Measurements from ENCODE around the gene HS3ST2. TPM values are rescaled to one million over a fixed set of nuclear protein-coding genes. Genes with fewer than 3 reads are reported as not detected.

The HS3ST2 gene
- total and polyA plus RNA-seq, 2 of the 8 experiments (the other 6 are each of a cell fraction or from before 2014, with no cell fraction given) = 1.7 to 3.7 TPM

DNA sequence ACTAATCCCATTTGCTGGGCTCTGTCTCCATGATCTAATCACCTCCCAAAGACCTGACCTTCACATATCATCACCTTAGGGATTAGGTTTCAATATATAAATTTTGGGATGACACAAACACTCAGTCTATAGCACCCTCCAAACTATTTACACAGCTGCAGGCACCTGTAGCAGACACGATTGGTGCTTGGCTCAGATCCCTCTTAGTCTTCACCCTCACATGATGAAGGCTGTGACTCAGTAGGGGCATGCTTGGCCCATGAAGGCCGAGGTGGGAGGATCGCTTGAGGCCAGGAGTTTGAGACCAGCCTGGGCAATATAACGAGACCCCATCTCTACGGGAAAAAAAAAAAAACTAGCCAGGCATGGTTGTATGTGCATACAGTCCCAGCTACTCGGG lies 73.5 kb downstream of the HS3ST2 start:
- no peaks in the 10 kb centered on the region for H3K9me3 ChIP-seq (ENCODE audit: insufficient read depth in 2 of 2, low read depth in 1 of 2, low read length in 1 of 2)
- H3K9ac ChIP-seq (replicated peaks in 1 of 4; ENCODE audit: extremely low read depth in 1 of 4, low read depth in 3 of 4, low read length in 3 of 4) = no peak overlapping the region
- no peak overlapping the region for H3K18ac ChIP-seq (ENCODE audit: extremely low read depth, low read length)
- POLR2A ChIA-PET (ENCODE audit: partially characterized antibody) = no interaction called here
- H2BK120ac ChIP-seq (replicated peaks; ENCODE audit: low read depth, low read length) = no peak overlapping the region
- H3K27me3 ChIP-seq (replicated peaks in 1 of 4; ENCODE audit: control insufficient read depth in 3 of 4, extremely low read depth in 1 of 4, insufficient read depth in 3 of 4, low read length in 3 of 4) = no peaks in the 10 kb centered on the region
- H2BK12ac ChIP-seq (ENCODE audit: low read depth, low read length) = no peak overlapping the region
- H3K4me1 ChIP-seq (replicated peaks in 1 of 4; ENCODE audit: control insufficient read depth in 3 of 4, insufficient read depth in 4 of 4, low read length in 3 of 4) = peaks cover 0 to 2% (median 0%) of the 10 kb centered on the region in 4 experiments; a peak in 3 of 7 replicates
- H3K4me3 ChIP-seq (ENCODE audit: extremely low read depth in 1 of 4, insufficient read depth in 2 of 4, low read depth in 3 of 4, low read length in 4 of 4) = no peak overlapping the region
- no peak overlapping the region for H3K27ac ChIP-seq (ENCODE audit: low read depth, low read length)
- no peak overlapping the region for H3K23ac ChIP-seq (ENCODE audit: insufficient read length)
- no peak overlapping the region for H4K8ac ChIP-seq (ENCODE audit: extremely low read depth, insufficient read depth, low read length)
- no peak overlapping the region for H3K4ac ChIP-seq (replicated peaks; ENCODE audit: insufficient read length, low read depth, low read length)
- no peak for DNase-seq (ENCODE audit: low read depth in 1 of 2, low spot score in 2 of 2)
- no peak overlapping the region for H2BK15ac ChIP-seq (ENCODE audit: low read length)
- H3K79me1 ChIP-seq (ENCODE audit: low read depth, low read length) = no peaks in the 10 kb centered on the region
- H3K79me2 ChIP-seq (ENCODE audit: control insufficient read depth in 1 of 2, insufficient read depth in 2 of 2, low read length in 2 of 2) = no peaks in the 10 kb centered on the region
- H2AK5ac ChIP-seq (ENCODE audit: low read depth, low read length) = no peak overlapping the region
- no peak overlapping the region for H2AFZ ChIP-seq (ENCODE audit: low read length)
- H3K36me3 ChIP-seq (ENCODE audit: control insufficient read depth in 2 of 4, insufficient read depth in 4 of 4, low read length in 3 of 4) = no peaks in the 10 kb centered on the region
- no peak overlapping the region for H4K5ac ChIP-seq (ENCODE audit: insufficient read length, low read depth, low read length)
- no peak for FAIRE-seq
- no peak overlapping the region for H4K91ac ChIP-seq (replicated peaks; ENCODE audit: insufficient read length, low read length)
- no peak overlapping the region for H2BK20ac ChIP-seq (ENCODE audit: low read length)
- H2BK5ac ChIP-seq (ENCODE audit: low read depth, low read length) = no peak overlapping the region
- CTCF ChIA-PET (ENCODE audit: partially characterized antibody) = interaction anchor here (1.5 kb wide), 1 partner anchor 12 kb away, joined by 6 read pairs; no protein-coding TSS in a partner anchor
- no peaks in the 10 kb centered on the region for H3K23me2 ChIP-seq (ENCODE audit: low read depth, low read length)
- 86% methylated on average over 5 of the region's 6 CpGs; no CpG with 5 or more reads in 1 of the 2 experiments for WGBS, 2 experiments (ENCODE audit: extremely low coverage in 1 of 2, insufficient coverage in 1 of 2, insufficient read length in 1 of 2, insufficient replicate concordance in 2 of 2, low coverage in 1 of 2, low lambda C conversion rate in 2 of 2, missing lambda C conversion rate in 1 of 2)
- H3K4me2 ChIP-seq (ENCODE audit: insufficient read depth in 1 of 2, low read depth in 2 of 2, low read length in 2 of 2) = no peak overlapping the region
- H4K20me1 ChIP-seq (replicated peaks in 1 of 2; ENCODE audit: control insufficient read depth in 1 of 2, insufficient read depth in 2 of 2, low read length in 2 of 2) = no peaks in the 10 kb centered on the region
- no peak overlapping the region for H3K14ac ChIP-seq (ENCODE audit: insufficient read length)
- no peak overlapping the region for H3K56ac ChIP-seq (replicated peaks; ENCODE audit: insufficient read length, low read depth, low read length)
- TF ChIP-seq GABPA (IDR thresholded peaks at IDR 0.05; ENCODE audit: borderline replicate concordance, insufficient read depth, low read length) = no peak
- no peak for TF ChIP-seq SRF (IDR thresholded peaks at IDR 0.05; ENCODE audit: low read depth, low read length)
- TF ChIP-seq EZH2 (IDR thresholded peaks at IDR 0.05; ENCODE audit: low read depth, low read length, severe bottlenecking) = no peak
- TF ChIP-seq ZNF274 (IDR thresholded peaks at IDR 0.05; ENCODE audit: borderline replicate concordance, extremely low read depth, low read length) = no peak
- no peak for TF ChIP-seq RNF2 (IDR thresholded peaks at IDR 0.05; ENCODE audit: borderline replicate concordance, low read depth, low read length, missing control alignments, poor library complexity, severe bottlenecking)
- TF ChIP-seq EGR1 (IDR thresholded peaks at IDR 0.05; ENCODE audit: borderline replicate concordance, low read depth, low read length) = no peak
- TF ChIP-seq SIRT6 (IDR thresholded peaks at IDR 0.05; ENCODE audit: low read length) = no peak
- no peak for TF ChIP-seq HDAC6 (IDR thresholded peaks at IDR 0.05; ENCODE audit: low read depth, low read length)
- no peak for TF ChIP-seq TBP (IDR thresholded peaks at IDR 0.05; ENCODE audit: low read depth, low read length)
- TF ChIP-seq, protein P1, sequence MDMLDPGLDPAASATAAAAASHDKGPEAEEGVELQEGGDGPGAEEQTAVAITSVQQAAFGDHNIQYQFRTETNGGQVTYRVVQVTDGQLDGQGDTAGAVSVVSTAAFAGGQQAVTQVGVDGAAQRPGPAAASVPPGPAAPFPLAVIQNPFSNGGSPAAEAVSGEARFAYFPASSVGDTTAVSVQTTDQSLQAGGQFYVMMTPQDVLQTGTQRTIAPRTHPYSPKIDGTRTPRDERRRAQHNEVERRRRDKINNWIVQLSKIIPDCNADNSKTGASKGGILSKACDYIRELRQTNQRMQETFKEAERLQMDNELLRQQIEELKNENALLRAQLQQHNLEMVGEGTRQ (IDR thresholded peaks at IDR 0.05; ENCODE audit: low read length) = no peak
- TF ChIP-seq JUND (IDR thresholded peaks at IDR 0.05; ENCODE audit: low read length) = no peak
- TF ChIP-seq CBX8 (IDR thresholded peaks at IDR 0.05; ENCODE audit: borderline replicate concordance, low read depth, low read length) = no peak
